ENCODE data around the gene C2CD5.
"Not testable (repeated sequence)": the region's sequence is repeated elsewhere in the genome, so short reads cannot be mapped to it uniquely, and the experiment has no call there.

Gene C2CD5

DNA sequence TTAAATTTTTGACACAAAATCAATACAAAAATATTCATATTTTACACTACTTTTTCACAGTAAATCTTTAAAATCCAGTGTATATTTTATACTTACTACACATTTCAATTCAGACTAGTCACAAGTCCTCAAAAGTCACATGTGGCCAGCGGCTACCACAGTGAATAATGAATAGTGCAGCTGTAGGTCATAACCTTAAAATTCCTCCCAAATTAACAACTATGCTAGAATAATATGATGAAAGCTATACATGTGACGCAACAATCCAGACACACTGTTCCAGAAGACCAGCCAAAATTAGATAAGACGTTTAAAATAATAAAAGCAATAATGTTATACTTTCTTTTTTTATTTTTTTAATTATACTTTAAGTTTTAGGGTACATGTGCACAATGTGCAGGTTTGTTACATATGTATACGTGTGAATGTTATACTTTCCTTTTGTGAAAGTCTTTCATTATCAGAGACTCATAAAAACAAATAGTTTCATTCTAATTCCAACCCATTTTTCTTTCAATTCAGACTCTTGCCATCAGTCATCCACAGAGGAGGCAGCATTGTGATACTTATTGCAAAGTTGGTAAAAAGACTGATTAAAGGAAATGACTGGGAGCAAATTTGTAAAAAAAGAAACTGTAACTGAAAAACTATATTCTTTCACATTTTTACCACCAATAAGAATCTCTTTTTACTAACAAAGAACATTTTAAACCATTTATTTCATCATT, 67.0 kb downstream of the C2CD5 start:
- DNase-seq, result no peak

DNA sequence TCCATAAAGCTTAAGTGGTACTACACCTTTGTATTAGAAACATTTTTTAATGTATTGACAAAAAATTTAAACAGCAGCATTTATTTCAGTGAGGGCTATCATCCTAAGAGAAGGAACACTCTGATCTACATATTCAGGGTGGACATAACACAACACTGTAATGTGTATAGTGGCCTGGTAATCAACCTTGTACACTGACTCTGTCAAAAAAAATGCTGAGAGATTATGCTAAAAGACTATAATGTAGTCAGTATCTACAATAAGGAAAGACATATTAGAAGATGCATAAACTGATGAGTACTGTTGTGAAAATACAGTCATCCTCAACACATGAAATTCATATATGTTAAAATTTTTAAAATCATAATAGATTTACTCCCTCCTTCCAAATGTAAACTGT, 68.2 kb downstream of the C2CD5 start:
- DNase-seq, result no peak

DNA sequence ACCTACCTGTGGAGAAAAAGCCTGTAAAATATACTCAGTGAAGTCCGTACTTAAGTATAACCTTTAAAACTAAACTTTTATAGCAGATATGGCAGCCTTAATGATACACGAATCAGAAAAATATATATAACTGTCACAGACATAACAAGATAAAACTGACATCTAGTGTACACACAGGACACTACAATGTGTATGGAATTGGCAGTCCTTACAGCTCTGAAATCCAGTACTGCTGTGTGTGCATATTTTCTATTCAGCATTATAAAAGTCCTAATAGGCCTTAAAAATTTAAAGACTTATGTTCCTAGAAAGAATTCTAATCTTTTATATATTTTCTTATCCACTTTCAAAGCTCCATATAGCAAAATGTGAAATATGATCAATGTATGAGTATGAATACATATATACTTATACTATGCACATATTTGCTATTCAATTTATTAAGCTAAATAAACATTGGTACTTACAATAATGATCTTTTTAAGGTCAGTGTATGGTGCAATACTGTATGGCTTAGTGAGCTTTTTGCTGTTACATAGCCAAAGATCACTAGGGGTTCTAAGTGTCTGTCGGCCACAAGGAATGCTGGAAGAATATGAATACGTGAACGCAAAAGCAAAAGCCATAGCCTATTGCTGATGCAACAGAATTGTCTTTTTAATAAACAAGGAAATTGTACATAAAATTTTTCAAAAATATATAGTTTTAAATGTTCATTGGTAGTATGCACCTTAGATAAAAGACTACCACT, 69.2 kb downstream of the C2CD5 start:
- no peak for DNase-seq

DNA sequence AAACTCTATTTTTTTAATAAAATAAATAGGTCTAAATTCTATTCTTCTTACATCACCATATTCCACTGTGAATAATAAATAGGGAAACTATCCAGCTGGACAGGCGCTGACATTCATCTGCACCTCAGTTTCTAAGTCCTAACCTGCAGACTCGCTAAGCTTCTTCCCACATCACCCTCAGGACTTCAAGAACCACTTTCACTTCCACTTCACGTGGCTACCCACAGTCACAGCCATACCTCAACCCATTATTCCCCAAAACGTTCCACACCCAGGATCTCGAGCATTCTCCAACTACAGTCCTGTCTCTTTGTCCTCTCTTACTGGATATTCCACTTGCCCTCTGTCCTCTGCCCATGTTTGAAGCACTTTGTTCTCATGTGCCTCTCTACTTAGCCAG, 71.1 kb downstream of the C2CD5 start:
- DNase-seq, result no peak

DNA sequence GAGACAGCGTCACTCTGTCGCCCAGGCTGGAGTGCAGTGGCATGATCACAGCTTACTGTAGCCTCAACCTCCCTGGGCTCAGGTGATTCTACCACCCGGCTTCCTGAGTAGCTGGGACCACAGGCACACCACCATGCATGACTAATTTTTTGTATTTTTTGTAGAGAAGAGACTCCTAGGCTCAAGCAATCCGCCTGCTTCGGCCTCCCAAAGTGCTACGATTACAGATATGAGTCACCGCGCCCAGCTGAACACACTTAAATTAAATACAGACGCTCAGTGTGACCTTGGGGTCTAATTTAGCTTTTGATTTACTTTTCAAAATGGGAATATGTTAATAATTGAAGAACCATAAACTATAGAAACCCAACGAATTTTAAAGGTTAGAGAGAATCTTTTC, 77.2 kb downstream of the C2CD5 start:
- DNase-seq, result no peak

DNA sequence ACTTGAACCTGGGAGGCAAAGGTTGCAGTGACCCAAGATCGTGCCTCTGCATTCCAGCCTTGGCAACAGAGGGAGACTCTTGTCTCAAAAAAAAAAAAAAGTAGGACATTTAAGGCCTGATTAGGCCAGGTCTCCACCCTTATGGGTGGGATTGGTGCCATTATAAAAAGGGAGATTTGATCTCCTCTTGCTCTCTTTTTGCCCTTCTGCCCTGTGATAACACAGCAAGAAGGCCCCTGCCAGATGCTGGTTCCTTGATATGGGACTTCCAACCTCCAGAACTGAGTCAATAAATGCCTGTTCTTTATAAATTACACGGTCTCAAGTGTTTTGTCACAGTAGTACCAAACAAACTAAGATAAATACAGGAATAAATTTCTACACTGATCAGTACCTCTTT, 81.0 kb downstream of the C2CD5 start:
- no peak for DNase-seq

DNA sequence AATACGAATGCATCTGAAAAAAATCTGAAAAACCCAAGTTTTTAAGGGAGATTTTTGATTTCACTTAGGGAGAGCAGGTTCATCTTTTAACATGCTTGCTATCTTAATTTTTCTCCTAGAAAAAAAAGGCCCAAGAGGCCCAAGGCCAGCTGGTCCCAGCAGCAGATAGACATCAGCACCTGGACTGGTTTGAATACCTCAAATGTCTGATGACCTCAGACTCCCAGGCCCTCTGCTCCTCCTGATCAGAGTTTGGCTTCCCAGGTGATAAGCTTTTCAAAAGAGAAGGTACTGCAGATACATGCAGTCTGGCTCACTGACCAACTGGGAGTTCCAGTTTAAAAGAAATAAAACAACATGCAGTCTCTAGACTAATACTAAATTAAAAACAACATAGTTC, 82.6 kb downstream of the C2CD5 start:
- DNase-seq, result no peak

DNA sequence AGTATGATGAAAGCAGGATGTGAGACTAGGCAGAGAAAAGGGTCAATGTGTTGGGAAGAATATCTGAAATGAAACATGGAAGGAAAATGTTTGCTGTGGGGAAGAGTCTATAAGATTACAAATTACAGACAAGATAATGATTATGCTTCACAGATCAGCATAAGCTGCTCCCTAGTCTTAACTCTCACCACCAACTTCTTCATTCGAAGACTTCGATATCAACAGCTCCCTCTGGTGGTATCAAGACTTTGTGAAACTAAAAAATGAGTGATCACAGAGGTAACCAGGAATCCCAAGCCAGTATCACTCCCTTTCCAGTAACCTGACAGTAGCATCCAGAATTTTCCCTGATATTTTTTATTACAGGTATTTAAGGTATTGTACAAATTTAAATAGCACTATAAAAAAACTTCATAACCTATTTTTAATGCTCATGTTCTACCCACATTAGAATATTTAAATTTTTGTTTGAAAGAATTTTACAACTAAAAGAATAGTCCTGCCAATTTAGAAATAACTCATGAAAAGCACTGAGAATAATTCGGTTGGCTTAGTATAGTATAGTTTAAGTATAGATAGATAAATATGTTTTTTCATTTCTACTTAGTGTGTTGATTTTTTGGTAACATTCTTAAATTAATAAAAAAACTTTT, 84.4 kb downstream of the C2CD5 start:
- no peak for DNase-seq

DNA sequence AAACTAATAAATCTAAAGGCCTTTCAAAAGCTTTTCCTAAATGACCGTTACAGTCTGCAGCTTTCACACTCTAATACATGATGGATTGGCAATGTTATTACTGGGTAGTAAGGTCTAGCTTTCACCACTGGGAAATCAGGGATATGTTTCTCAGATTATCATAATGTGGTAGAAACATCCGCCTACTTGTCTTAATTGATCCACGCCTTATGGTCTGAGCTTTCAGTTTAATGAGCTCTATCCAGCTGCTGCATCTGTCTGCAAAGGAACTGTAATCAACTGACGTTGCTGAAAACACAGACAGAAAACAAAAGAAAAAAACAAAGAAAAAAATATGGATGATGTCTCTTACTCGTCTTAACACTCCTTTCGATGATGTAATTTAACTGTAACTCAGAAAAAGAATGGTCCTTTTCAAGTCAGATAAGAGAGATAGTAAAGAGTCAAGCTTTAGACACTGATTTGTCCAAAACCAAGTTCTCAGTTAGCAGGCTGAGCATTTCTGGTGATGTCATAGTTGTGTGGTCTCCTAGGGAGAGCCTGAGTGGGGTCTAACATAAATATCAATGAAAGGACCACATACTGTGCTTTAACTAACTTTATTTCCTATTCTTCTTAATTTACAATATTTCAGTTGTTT, 85.9 kb downstream of the C2CD5 start:
- no peak for DNase-seq

DNA sequence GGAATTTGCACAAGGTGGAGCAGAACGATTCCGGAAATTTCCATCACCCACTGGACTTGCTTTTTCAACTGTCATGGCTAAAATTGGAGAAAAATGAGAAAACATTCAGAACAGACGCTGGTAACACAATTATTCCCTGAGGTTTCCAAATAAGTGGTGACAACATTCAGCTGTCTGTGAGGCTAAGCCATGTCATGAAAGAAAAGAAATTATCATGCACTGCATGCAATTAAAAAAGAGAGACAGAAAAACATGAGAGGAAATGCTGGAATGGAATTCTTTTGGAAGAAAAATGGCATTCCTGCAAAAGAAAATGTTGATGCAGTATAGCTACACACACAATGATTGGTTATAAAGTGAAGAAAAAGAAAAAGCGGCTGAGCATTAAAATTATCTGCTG, 87.3 kb downstream of the C2CD5 start:
- no peak for DNase-seq

DNA sequence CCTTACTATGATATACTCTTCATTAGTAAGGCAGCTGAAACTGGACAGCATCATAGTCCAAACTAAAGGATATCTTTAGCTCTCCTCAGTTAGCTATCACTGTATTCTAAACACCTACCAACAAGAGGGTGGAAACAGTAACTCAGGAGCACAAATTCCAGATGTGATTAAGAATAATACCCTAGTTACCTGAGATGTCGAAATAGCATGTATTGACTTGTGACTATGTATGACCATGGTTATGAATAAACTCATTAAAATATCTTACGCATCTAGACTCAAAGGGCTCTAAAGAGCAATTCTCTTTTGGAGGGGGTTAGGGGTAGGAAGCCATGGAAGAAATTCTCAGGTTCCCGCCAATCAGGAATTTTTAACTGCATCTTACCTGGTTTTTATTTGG, 90.8 kb downstream of the C2CD5 start:
- no peak for DNase-seq

DNA sequence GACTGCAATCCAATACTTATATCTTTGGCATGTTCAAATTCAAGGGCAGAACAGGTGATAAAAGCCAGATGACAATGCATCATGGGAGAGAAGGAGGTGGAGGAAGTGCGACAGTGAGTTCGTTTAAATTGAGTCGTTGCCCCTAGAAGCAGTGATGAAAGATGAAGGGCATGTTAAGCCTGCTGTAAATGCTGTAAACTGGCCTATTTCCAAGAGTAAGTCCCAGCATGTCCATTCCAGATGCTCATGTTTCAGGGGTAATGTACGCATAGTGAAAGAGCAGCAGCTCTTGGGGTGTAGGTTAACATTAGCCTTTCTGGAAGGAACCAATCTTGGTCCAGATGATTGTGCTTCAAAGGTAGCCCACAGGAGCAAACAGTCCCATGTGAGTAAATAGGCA, 97.1 kb downstream of the C2CD5 start:
- DNase-seq, result no peak

DNA sequence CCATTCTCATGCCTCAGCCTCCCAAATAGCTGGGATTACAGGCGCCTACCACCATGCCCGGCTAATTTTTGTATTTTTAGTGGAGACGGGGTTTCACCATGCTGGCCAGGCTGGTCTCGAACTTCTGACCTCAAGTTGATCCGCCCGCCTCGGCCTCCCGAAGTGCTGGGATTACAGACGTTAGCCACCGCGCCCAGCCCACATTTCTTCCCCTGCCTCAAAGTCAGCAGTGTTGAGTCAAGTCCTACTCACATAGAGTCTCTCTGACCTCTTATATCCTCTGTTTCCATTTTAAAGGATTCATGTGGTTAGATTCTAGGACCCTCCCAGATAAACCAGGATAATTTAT, 100.1 kb downstream of the C2CD5 start:
- not testable (repeated sequence) for DNase-seq

DNA sequence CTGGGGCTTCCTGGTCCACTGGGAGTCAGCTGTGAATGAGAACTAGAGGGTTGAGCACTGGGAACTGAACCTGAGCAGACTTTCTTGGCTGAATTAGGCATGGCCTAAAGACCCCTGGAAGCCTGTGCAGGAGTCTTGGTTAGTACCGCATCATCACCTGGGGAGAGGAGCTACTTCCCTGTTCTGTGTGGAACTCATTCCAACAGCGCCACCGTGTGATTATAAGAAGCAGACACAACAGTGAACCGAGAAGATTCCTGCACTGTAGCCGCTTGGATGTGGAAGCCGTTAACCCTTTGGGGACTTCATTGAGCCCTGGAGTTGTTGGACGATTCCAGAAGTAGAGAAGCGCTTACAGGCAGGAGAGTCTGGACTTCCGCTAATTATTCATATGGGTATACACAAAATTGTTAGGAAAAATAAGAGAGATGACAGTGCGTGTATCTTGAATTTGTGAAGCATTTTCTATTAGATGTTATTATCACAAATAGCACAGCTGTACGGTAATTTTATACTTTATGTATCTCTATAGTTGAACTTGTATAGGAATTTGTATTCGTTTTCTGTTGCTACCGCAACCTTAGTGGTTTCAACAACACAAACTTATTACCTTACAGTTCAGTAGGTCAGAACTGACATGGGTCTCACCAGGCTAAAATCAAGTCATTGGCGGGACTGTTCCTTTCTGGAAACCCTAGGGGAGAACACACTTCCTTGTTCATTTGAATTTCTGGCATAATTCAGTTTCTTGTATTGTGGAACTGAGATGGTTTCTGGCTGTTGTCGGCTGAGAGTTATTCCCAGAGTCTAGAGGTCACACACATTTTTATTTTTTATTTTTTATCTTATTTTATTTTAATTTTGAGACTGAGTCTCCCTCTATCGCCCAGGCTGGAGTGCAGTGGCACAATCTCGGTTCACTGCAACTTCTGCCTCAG, 100.7 kb downstream of the C2CD5 start:
- DNase-seq, result peak; percentile 11 to 33 (median 16)

DNA sequence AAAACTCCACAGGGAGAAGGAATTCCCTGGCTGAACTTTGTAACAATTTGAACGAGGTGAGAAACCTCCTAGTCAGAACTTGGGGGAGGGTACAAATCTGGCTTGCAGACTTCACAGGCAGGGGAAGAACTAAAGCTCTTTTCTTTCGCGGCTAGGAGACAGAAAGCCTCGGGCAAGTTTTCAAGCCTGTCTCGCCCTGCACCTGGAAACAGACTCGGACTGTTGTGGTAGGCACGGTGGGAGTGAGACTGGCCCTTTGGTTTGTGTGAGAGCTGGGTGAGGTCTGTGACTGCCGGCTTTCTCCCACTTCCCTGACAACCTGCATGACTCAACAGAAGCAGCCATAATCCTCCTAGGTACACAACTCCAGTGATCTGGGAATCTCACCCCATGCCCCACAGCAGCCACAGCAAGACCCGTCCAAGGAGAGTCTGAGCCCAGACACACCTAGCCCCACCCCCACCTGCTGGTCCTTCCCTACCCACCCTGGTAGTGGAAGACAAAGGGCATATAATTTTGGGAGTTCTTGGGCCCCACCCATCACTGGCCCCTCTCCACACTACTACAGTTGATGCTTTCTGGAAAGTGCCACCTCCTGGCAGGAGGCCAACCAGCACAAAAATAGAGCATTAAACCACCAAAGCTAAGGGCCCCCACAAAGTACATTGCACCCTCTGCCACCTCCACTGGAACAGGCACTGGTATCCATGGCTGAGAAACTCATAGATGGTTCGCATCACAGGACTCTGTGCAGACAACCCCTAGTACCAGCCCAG, 107.1 kb downstream of the C2CD5 start:
- DNase-seq, result no peak

DNA sequence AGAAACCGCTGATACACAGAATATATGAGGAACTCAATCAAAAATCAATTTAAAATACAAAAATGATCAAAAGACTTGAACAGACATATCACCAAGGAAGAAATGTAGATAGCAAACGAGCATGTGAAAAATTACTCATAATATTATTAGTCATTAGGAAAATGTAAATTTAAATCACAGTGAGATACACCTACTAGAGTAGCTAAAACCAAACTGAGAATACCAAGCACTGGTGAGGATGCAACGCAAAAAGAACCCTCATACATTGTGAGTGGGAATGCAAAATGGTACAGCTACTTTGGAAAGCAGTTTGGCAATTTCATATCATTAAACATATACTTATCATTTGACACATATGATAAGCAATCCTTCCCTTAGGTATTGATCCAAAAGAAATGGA, 108.8 kb downstream of the C2CD5 start:
- no peak for DNase-seq

DNA sequence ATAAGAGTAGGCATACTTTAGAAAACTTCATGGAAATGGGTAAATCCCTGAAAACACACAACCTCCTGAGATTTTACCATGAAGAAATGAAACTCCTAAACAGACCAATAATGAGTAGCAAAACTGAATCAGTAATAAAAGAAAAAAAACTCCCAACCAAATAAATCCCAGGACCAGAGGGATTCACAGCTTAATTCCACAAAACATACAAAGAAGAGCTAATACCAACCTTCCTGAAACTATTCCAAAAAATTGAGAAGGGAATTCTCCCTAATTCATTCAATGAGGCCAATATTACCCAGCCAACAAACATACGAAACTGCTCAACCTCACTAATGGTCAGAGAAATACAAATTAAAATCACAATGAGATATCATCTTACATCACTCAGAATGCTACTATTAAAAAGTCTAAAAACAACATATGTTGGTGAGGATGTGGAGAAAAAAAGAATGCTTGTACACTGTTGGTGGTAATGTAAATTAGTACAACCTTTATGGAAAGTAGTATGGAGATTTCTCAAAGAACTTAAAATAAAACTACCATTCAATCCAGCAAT, 112.6 kb downstream of the C2CD5 start:
- no peak for DNase-seq

DNA sequence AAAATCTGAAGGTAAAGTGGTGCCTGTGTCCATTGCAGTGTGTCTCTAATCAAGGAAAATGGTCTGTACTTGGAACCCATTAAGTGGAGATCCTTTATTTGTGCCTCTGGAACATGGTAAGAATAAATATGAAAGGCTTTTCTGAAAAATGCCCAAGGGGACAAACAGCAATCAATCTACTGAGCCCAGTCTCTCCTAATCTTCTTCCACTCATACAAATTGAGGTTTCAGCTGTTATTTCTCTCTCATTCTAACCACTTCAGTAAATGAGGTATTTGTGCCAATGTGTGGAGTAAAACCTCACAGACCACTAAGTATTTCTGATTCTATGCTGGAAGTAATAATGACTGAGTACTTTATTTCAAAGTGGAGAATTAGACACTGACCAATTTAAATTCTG, 127.5 kb downstream of the C2CD5 start:
- DNase-seq, result no peak

DNA sequence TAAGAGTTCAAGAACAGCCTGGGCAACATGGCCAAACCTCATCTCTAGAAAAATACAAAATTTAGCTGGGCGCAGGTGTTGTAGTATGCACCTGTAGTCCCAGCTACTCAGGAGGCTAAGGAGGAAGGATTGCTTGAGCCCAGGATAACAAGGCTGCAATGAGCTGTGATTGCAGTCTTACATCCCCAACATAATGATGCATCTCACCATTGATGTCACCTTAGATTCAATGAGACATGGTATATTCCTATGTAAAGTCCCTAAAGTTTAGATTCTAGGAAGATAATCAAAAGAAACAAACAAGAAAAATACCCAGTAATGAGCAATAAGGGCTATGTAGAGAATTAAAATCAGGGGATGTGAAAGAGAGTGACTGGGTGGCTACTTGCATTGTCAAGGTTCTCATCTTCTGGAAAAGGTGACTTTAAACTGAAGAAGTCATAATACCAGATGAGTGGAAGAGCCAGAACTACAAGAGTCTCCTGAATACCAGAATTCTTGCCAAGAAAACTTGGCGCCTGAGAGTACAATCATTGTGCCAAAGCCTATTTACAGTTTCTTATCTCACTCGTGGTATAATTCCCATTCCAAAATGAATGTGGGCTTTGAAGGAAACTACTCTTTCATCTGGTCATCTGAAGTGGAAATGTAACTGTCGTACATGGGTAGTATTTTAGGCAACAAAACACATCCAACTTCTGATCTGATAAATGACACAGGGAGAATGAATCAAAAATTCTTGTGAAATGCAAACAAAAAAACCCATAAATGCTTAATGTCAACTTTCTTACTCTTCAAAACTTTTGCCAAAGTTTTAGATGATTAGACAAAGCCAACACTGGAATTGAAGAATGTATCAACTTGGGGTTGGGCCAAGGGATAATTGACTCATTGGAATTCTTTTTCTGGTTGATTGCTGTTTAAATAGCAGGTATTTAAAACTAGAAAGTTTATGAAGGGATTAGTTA, 128.7 kb downstream of the C2CD5 start:
- no peak for DNase-seq

DNA sequence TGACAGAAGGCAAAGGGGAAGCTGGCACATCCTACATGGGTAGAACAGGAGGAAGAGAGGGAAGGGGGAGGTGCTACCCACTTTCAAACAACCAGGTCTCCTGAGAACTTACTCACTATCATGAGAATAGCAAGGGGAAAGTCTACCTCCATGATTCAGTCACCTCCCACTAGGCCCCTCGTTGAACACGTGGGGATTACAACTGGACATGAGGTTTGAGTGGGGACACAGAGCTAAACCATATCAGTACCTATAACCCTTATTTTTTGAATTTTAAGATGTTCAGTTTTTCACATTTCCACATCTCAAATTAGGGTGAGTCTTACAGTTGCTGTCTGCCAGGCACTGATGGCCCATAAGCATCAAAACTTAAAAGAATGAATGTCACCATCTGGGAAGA, 129.6 kb downstream of the C2CD5 start:
- DNase-seq, result no peak

All from activated CD4-positive, CD25-positive, alpha-beta regulatory T cell (primary cell).